Measurements from ENCODE around the gene CUL7.

- no peak for TF ChIP-seq POLR2A (IDR thresholded peaks at IDR 0.05)
- TF ChIP-seq CTCF (IDR thresholded peaks at IDR 0.05 in 4 of 5, conservative IDR thresholded peaks at IDR 0.05 in 1 of 5), result no peak
These were observed 43.4 kb upstream of the CUL7 start for GRCh38 chr6:43097098-43097489.
